Breast epithelium (tissue), 4 donors: ENCODE data around the gene SLC17A6. TPM values are rescaled to one million over a fixed set of nuclear protein-coding genes. Genes with fewer than 3 reads are reported as not detected.

Experiments used
- DNase-seq, 2 donors: peaks; one replicate each; pipeline ENCODE4 v3.0.0-alpha.2; 2019; ENCODE audit warnings: low spot score in 2 of 2
- H3K27ac ChIP-seq, 2 donors: fragments of 200-600 bp; sonication (generic) in 1 of 2; one replicate each; pipeline ENCODE4 v1.5.1; 2016 to 2019; ENCODE audit warnings: mild to moderate bottlenecking in 1 of 2
- H3K27me3 ChIP-seq, 2 donors: fragments of 200-600 bp; sonication (generic) in 1 of 2; one replicate each; pipeline versions ENCODE4 v1.5.1 to v1.6.0; 2017 to 2019; ENCODE audit warnings: control low read depth in 1 of 2, mild to moderate bottlenecking in 1 of 2
- H3K36me3 ChIP-seq: fragments of 200-600 bp; one replicate; pipeline ENCODE4 v1.5.1; 2019
- H3K4me1 ChIP-seq, 2 donors: fragments of 200-600 bp; sonication (generic); one replicate each; pipeline ENCODE4 v1.5.1; 2016 to 2019; ENCODE audit warnings: control low read depth in 1 of 2
- H3K4me3 ChIP-seq, 3 donors: fragments of 200-600 bp; sonication (generic); 1 replicate in 2 of 3; 2 replicates in 1 of 3; pipeline ENCODE4 v1.5.1; 2016 to 2019; ENCODE audit warnings: mild to moderate bottlenecking in 3 of 3, moderate library complexity in 2 of 3
- H3K9me3 ChIP-seq, 2 donors: fragments of 200-600 bp; sonication (generic) in 1 of 2; one replicate each; pipeline ENCODE4 v1.5.1; 2016 to 2019; ENCODE audit warnings: control low read depth in 1 of 2
- POLR2A ChIP-seq: fragments of 450-650 bp; IDR thresholded peaks from one replicate; pipeline ENCODE4 v1.6.1; 2016; ENCODE audit warnings: antibody characterized with exemption, mild to moderate bottlenecking, moderate library complexity
- POLR2AphosphoS5 ChIP-seq, 3 donors: sonication (generic); formaldehyde crosslinking; IDR thresholded peaks; one replicate each; pipeline ENCODE4 v1.6.1; 2017; ENCODE audit warnings: antibody characterized with exemption in 3 of 3
- intact Hi-C: fragments of 100-400 bp; cut with DNase I; formaldehyde crosslinking; loops from one replicate; pipeline ENCODE4 v1.15.1; 2023; ENCODE audit warnings: low total_unique reads
- total RNA-seq, 3 donors: library from RNA; depleted of rRNA; stranded (reverse); fragments of >200 nt; gene quantifications; one replicate each; pipeline ENCODE4 v1.1.0, GENCODE V29; 2016
- TF ChIP-seq, protein P1 (sequence below), 3 donors: fragments of 450-650 bp; IDR thresholded peaks; one replicate each; pipeline ENCODE4 v1.5.1; 2016 to 2017; ENCODE audit warnings: antibody characterized with exemption in 3 of 3, mild to moderate bottlenecking in 3 of 3, moderate library complexity in 3 of 3

Gene SLC17A6
- not detected for total RNA-seq

DNA sequence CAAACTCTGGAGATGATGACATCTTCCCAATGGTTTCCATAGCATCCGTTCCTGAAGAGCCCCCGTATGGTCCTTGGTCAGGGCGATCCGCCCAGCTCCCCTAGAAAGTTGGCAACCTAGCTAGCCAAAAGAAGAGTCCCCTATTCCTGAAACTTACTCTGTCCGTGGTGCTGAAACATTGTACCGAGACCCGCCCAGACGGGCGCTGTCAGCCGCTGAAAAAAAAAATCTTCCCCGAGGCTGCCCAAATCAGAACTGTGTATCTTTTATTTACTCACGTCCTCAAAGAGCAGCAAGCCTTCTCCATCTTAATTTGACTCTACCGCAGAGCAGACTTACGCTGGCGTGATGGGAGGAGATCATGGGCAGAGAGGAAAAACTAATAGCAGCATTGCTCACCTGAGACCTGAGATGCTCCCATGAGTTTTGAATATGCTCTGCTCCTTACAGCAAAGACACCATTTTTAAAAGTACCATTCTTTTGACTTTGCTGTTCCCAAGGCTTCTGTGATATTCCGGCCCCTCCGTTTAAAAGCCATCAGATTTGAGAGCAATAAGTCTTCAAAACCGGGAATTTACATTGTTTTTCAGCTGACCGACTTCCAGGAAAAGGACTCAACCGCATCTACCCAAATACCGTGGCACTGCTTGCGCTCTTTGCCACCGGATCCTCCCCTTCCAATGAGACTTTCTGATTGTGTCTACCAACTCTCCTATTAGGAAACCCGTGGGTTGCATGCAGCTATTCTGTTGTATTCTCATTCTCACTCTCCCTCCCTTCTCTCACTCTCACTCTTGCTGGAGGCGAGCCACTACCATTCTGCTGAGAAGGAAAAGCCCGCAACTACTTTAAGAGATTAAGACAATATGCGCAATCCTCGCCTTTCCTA lies at the start of gene SLC17A6:
Gene SLC17A6, plus strand, starts transcription at position 786 of the 890 bp plus-strand sequence. CDS start 153 bp downstream, outside the sequence.
- Histone ChIP-seq H3K27me3 (peaks cover 2 to 58% of the 10 kb centered on the region in 2 donors), H3K27ac (no peak within 1 kb of the TSS), H3K4me3 (no peak within 1 kb of the TSS), H3K36me3 (no peaks in the 10 kb centered on the region), H3K4me1 (no peaks in the 10 kb centered on the region), H3K9me3 (no peaks in the 10 kb centered on the region)
- DNase-seq = no peak
- TF ChIP-seq POLR2A (no peak), POLR2AphosphoS5 (IDR thresholded peaks at IDR 0.05) (no peak)
- TF ChIP-seq, protein P1, sequence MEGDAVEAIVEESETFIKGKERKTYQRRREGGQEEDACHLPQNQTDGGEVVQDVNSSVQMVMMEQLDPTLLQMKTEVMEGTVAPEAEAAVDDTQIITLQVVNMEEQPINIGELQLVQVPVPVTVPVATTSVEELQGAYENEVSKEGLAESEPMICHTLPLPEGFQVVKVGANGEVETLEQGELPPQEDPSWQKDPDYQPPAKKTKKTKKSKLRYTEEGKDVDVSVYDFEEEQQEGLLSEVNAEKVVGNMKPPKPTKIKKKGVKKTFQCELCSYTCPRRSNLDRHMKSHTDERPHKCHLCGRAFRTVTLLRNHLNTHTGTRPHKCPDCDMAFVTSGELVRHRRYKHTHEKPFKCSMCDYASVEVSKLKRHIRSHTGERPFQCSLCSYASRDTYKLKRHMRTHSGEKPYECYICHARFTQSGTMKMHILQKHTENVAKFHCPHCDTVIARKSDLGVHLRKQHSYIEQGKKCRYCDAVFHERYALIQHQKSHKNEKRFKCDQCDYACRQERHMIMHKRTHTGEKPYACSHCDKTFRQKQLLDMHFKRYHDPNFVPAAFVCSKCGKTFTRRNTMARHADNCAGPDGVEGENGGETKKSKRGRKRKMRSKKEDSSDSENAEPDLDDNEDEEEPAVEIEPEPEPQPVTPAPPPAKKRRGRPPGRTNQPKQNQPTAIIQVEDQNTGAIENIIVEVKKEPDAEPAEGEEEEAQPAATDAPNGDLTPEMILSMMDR (IDR thresholded peaks at IDR 0.05) = no peak
- intact Hi-C loops = no loop called here

DNA sequence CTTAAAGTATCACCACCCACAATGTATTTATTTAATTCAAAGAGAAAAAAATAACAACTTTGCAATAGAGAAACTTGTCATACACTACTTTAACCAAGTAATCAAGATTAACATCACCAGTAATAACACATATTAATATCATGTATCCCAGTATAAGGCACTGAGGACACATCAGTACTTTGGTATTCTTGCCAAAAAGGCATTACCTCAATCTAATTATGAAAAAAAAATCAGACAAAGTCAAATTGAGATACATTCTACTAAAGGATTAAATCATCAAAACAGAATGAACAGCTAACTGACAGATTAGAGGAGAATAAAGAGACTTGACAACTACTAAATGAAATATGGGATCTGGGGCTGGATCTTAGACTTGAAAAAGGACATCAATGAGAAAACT lies 35.8 kb upstream of the SLC17A6 start:
- intact Hi-C loops = no loop called here
- Histone ChIP-seq H3K9me3 (no peaks in the 10 kb centered on the region), H3K27ac (no peak overlapping the region), H3K36me3 (no peaks in the 10 kb centered on the region), H3K27me3 (peaks cover 0 to 5% of the 10 kb centered on the region in 2 donors), H3K4me3 (no peak overlapping the region), H3K4me1 (no peaks in the 10 kb centered on the region)
- TF ChIP-seq POLR2A = no peak
- TF ChIP-seq, protein P1 (IDR thresholded peaks at IDR 0.05) = no peak
- no peak for TF ChIP-seq POLR2AphosphoS5 (IDR thresholded peaks at IDR 0.05)
- DNase-seq = no peak

DNA sequence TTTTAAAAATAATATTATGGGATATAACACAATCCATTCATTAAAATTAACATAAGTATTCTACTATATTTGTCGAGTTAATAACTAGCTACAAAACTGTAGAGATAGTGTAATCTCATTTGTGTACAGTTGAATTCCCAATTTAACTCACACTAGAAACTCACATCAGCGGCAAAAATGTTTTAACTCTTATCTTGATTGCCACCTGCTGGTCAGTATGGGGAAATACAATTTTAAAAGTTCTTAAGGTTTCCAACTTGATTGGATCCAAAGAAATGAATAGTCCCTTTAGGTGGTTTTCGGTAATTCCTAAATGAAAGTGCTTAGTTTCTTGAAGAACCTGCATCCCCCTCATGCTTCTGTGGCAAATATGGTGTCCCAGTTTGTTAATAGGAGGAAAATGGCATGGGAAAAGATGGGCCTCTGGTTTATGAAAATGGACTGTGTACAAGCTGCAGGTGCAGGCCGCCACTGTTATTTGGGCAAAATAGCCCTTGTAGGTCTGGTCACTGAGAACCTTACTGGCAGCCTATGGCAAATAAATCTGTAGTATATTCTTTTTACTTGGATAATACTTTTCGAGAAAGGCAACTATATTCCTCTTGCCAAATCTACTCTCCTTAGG lies 33.7 kb upstream of the SLC17A6 start:
- TF ChIP-seq, protein P1 (IDR thresholded peaks at IDR 0.05) = peak; percentile 48 to 59 (median 51)
- no peak for TF ChIP-seq POLR2A
- Histone ChIP-seq H3K36me3 (no peaks in the 10 kb centered on the region), H3K4me3 (no peak overlapping the region), H3K4me1 (no peaks in the 10 kb centered on the region), H3K27me3 (peaks cover 0 to 5% of the 10 kb centered on the region in 2 donors), H3K9me3 (no peaks in the 10 kb centered on the region), H3K27ac (no peak overlapping the region)
- intact Hi-C loops = no loop called here
- no peak for DNase-seq

DNA sequence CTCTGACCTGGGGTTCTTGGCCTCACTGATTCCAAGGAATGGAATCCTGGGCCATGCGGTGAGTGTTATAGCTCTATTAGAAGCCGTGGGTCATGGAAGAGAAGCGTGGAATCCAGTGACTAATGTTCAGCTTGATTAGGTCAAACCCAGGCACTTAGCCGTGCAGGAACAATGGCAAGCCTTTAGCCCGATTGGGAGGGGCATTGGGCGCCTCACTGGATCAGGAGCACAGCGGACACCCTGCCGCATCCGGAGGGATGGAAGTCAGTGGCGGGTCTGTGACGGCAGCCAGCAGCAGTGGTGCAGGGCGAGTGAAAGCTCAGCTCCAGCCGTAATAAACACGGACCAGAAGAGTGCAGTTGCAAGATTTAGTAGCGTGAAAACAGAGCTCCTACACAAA lies 20.5 kb upstream of the SLC17A6 start:
- Histone ChIP-seq H3K4me1 (no peaks in the 10 kb centered on the region), H3K27me3 (no peaks in the 10 kb centered on the region), H3K36me3 (no peaks in the 10 kb centered on the region), H3K4me3 (no peak overlapping the region), H3K9me3 (no peaks in the 10 kb centered on the region), H3K27ac (no peak overlapping the region)
- no peak for DNase-seq
- TF ChIP-seq, protein P1 (IDR thresholded peaks at IDR 0.05) = no peak
- no peak for TF ChIP-seq POLR2AphosphoS5 (IDR thresholded peaks at IDR 0.05)
- intact Hi-C loops = no loop called here

DNA sequence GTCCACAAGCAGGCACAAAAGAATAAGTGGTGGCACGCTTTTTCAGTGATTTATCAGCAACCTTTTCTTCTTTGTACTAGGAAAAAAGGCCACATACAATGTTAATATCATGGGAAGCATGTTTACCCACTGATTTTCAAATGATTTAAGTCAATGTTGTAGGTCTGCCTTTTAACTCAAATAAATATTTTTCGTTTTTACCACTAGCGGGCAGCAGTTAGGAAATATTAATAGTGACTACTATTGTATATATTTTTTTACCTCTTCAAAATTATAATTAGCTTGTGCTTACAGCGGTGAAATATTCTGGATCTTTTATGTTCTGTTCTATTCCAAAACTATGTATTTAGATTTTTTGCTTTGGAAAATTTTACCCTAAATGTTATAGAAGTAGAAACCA lies 6.4 kb upstream of the SLC17A6 start:
- Histone ChIP-seq H3K27me3 (no peaks in the 10 kb centered on the region), H3K4me1 (no peaks in the 10 kb centered on the region), H3K36me3 (no peaks in the 10 kb centered on the region), H3K27ac (no peak overlapping the region), H3K9me3 (no peaks in the 10 kb centered on the region), H3K4me3 (no peak overlapping the region)
- intact Hi-C loops = no loop called here
- TF ChIP-seq, protein P1 (IDR thresholded peaks at IDR 0.05) = no peak
- TF ChIP-seq POLR2A = no peak
- TF ChIP-seq POLR2AphosphoS5 (IDR thresholded peaks at IDR 0.05) = no peak
- no peak for DNase-seq
